ENCODE results near the gene SEMA3D. TPM values are rescaled to one million over a fixed set of nuclear protein-coding genes. Genes with fewer than 3 reads are reported as not detected.
"Not testable (repeated sequence)": the region's sequence is repeated elsewhere in the genome, so short reads cannot be mapped to it uniquely, and the experiment has no call there.

SEMA3D gene
- total RNA-seq, 1 donor from 2014 or later: 13.6 TPM

- no peak overlapping the region for H3K27ac ChIP-seq
- no peak for DNase-seq
- no peaks in the 10 kb centered on the region for H3K4me1 ChIP-seq
- no peak for ATAC-seq
- H3K9me3 ChIP-seq: no peaks in the 10 kb centered on the region
- no peaks in the 10 kb centered on the region for H3K27me3 ChIP-seq
- intact Hi-C loops (cut with DNase I): no loop called here
- no peak for TF ChIP-seq CTCF (IDR thresholded peaks at IDR 0.05)
- no peaks in the 10 kb centered on the region for H3K36me3 ChIP-seq
- no peak overlapping the region for H3K4me3 ChIP-seq
Observed at GRCh38 chr7:84997626-84998025, 189.2 kb downstream of the SEMA3D start.

- H3K4me3 ChIP-seq; H3K4me1 ChIP-seq; DNase-seq; H3K36me3 ChIP-seq; H3K9me3 ChIP-seq; ATAC-seq; intact Hi-C loops (cut with DNase I); H3K27me3 ChIP-seq; H3K27ac ChIP-seq: not testable (repeated sequence)
Observed at GRCh38 chr7:84992954-84993353, 193.9 kb downstream of the SEMA3D start.

GRCh38 chr7:84985073-84985784 lies 201.6 kb downstream of the SEMA3D start:
- ATAC-seq: no peak
- intact Hi-C loops (cut with DNase I): no loop called here
- H3K27ac ChIP-seq: no peak overlapping the region
- no peaks in the 10 kb centered on the region for H3K9me3 ChIP-seq
- no peaks in the 10 kb centered on the region for H3K4me1 ChIP-seq
- no peaks in the 10 kb centered on the region for H3K27me3 ChIP-seq
- no peaks in the 10 kb centered on the region for H3K36me3 ChIP-seq
- H3K4me3 ChIP-seq: no peak overlapping the region
- no peak for DNase-seq
- no peak for TF ChIP-seq CTCF (IDR thresholded peaks at IDR 0.05)

- no peak for TF ChIP-seq CTCF (IDR thresholded peaks at IDR 0.05)
- DNase-seq (no peak), ATAC-seq (no peak)
- intact Hi-C loops (cut with DNase I): no loop called here
- Histone ChIP-seq H3K36me3 (no peaks in the 10 kb centered on the region), H3K4me3 (no peak overlapping the region), H3K9me3 (no peaks in the 10 kb centered on the region), H3K4me1 (no peaks in the 10 kb centered on the region), H3K27ac (no peak overlapping the region), H3K27me3 (no peaks in the 10 kb centered on the region)
Observed at GRCh38 chr7:84982199-84982598, 204.7 kb downstream of the SEMA3D start.

- Histone ChIP-seq H3K27me3 (no peaks in the 10 kb centered on the region), H3K27ac (no peak overlapping the region), H3K9me3 (no peaks in the 10 kb centered on the region), H3K36me3 (no peaks in the 10 kb centered on the region), H3K4me3 (no peak overlapping the region), H3K4me1 (no peaks in the 10 kb centered on the region)
- no peak for DNase-seq
- no peak for ATAC-seq
- TF ChIP-seq CTCF (IDR thresholded peaks at IDR 0.05): no peak
- intact Hi-C loops (cut with DNase I): no loop called here
Observed at GRCh38 chr7:84981055-84981976, 205.5 kb downstream of the SEMA3D start.

GRCh38 chr7:84975586-84976185 lies 211.2 kb downstream of the SEMA3D start:
- intact Hi-C loops (cut with DNase I): no loop called here
- Histone ChIP-seq H3K27ac (no peak overlapping the region), H3K27me3 (no peaks in the 10 kb centered on the region), H3K4me3 (no peak overlapping the region), H3K36me3 (no peaks in the 10 kb centered on the region), H3K4me1 (no peaks in the 10 kb centered on the region), H3K9me3 (no peaks in the 10 kb centered on the region)
- DNase-seq (no peak), ATAC-seq (no peak)
- no peak for TF ChIP-seq CTCF (IDR thresholded peaks at IDR 0.05)
